Upper lobe of left lung (tissue), 6 donors: Measurements from ENCODE around the gene ATXN7L2. TPM values are rescaled to one million over a fixed set of nuclear protein-coding genes. Genes with fewer than 3 reads are reported as not detected.

ENCODE experiments used
- ATAC-seq, 2 donors: fragments of 200-7000 bp; cut with Tn5 transposase; one replicate each; pipeline ENCODE4 v1.9.1; 2022; ENCODE audit warnings: mild to moderate bottlenecking in 2 of 2, moderate library complexity in 2 of 2; ENCODE audit not compliant: low FRiP score in 2 of 2
- DNase-seq, 2 donors: peaks; one replicate each; pipeline ENCODE4 v3.0.0-alpha.2; 2019 to 2020
- H3K27ac ChIP-seq, 4 donors: fragments of 200-600 bp; sonication (generic); one replicate each; pipeline ENCODE4 v1.5.1; 2016 to 2019
- H3K27me3 ChIP-seq, 4 donors: fragments of 200-600 bp; sonication (generic); one replicate each; pipeline ENCODE4 v1.5.1; 2017 to 2019
- H3K36me3 ChIP-seq, 4 donors: fragments of 200-600 bp; sonication (generic); one replicate each; pipeline ENCODE4 v1.5.1; 2016 to 2019
- H3K4me1 ChIP-seq, 4 donors: fragments of 200-600 bp; sonication (generic); one replicate each; pipeline ENCODE4 v1.5.1; 2018 to 2019
- H3K4me3 ChIP-seq, 4 donors: fragments of 200-600 bp; sonication (generic); one replicate each; pipeline ENCODE4 v1.5.1; 2017 to 2019; ENCODE audit warnings: mild to moderate bottlenecking in 2 of 4, moderate library complexity in 1 of 4
- H3K9me3 ChIP-seq, 4 donors: fragments of 200-600 bp; sonication (generic); one replicate each; pipeline ENCODE4 v1.5.1; 2018 to 2019
- EP300 ChIP-seq, 4 donors: sonication (generic); formaldehyde crosslinking; IDR thresholded peaks; one replicate each; pipeline ENCODE4 v1.5.1; 2017; ENCODE audit warnings: antibody characterized with exemption in 4 of 4, control low read depth in 2 of 4
- POLR2A ChIP-seq, 4 donors: fragments of 450-650 bp; IDR thresholded peaks; one replicate each; pipeline ENCODE4 v1.5.1; 2016 to 2017; ENCODE audit warnings: antibody characterized with exemption in 4 of 4, mild to moderate bottlenecking in 2 of 4
- POLR2AphosphoS5 ChIP-seq, 2 donors: sonication (generic); formaldehyde crosslinking; IDR thresholded peaks; one replicate each; pipeline ENCODE4 v1.5.1; 2017; ENCODE audit warnings: antibody characterized with exemption in 2 of 2
- WGBS, 2 donors: methylation state at CpG; one replicate each; pipeline ENCODE4 v1.1.5; 2017 to 2018; 5-methylcytosine and 5-hydroxymethylcytosine counted together
- total RNA-seq, 6 donors: library from RNA; depleted of rRNA in 4 of 6; stranded (reverse); fragments of >200 nt in 4 of 6; gene quantifications; one replicate each; pipeline versions ENCODE4 v1.1.0 to v1.2.1, GENCODE V29; 2016 to 2021
- TF ChIP-seq, protein P1 (sequence below), 6 experiments: fragments of 450-650 bp in 4 of 6; fragments of 200-600 bp in 2 of 6; sonication (generic) in 2 of 6; IDR thresholded peaks; one replicate each; pipeline ENCODE4 v1.5.1; 2016 to 2019; ENCODE audit warnings: antibody characterized with exemption in 6 of 6
- donor health status: DM: no; HTN: no; CAD: no; lungs with moderate emphysema.
- donor health status: DM: no; HTN: yes; CAD: no; lungs with severe emphysema.

Gene ATXN7L2
- total RNA-seq, 6 donors from 2014 or later = 2.3 to 19.9 (median 5.3) TPM

DNA sequence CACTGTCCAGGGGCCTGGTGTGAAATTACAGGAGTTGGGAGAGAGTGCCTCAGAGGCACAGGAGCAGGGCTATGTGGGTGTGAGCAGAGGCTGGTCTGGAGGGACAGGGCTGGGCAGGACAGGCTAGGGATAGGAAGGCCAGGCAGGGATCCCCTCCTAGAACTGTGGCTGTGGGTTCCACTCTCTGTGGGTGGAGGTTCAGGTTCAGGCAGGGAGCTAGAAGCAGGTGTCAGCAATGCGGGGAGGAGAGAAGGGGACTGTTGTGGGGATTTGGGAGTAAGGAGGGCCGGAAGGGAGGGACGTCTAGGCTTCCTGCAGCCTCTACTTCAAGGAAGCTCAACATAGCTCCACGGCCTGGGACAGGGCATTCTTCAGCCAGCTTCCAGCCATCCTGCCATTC lies 47.7 kb downstream of the ATXN7L2 start:
- Histone ChIP-seq H3K9me3 (no peaks in the 10 kb centered on the region), H3K36me3 (no peaks in the 10 kb centered on the region), H3K4me1 (peaks cover 6 to 13% (median 8%) of the 10 kb centered on the region in 4 donors), H3K27me3 (no peaks in the 10 kb centered on the region), H3K4me3 (no peak overlapping the region), H3K27ac (no peak overlapping the region)
- TF ChIP-seq POLR2AphosphoS5 (IDR thresholded peaks at IDR 0.05) (no peak), POLR2A (IDR thresholded peaks at IDR 0.05) (no peak), EP300 (IDR thresholded peaks at IDR 0.05) (no peak)
- TF ChIP-seq, protein P1, sequence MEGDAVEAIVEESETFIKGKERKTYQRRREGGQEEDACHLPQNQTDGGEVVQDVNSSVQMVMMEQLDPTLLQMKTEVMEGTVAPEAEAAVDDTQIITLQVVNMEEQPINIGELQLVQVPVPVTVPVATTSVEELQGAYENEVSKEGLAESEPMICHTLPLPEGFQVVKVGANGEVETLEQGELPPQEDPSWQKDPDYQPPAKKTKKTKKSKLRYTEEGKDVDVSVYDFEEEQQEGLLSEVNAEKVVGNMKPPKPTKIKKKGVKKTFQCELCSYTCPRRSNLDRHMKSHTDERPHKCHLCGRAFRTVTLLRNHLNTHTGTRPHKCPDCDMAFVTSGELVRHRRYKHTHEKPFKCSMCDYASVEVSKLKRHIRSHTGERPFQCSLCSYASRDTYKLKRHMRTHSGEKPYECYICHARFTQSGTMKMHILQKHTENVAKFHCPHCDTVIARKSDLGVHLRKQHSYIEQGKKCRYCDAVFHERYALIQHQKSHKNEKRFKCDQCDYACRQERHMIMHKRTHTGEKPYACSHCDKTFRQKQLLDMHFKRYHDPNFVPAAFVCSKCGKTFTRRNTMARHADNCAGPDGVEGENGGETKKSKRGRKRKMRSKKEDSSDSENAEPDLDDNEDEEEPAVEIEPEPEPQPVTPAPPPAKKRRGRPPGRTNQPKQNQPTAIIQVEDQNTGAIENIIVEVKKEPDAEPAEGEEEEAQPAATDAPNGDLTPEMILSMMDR (IDR thresholded peaks at IDR 0.05) = no peak
- WGBS, 2 donors = 78 to 87% methylated on average over 4 of the region's 4 CpGs
- no peak for ATAC-seq
- DNase-seq = no peak

DNA sequence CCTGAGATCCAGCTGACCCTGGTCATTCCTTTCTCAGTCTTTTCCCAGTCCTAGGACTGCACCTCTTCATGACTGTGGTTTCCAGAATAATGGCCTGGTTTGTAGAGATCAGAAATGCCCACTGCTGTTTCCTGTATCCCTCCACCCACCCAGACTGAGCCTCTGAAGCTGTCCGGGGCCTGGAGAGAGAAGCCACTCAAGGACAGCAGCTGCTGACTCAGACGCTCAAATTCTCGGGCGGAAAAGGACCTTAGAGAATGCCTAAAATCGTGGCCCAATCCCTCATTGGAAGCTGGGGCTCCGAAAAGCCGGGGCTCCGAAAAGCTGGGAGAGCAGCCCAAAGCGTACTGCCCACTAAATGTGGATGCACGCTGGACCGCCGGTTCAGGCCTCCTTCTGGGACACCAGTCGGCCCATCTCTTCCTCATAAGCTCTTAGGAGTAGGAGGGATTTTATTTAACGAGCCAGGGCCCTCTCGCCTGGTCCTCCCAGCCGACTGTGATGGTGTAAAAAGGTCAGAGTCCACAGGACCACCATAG lies 48.2 kb downstream of the ATXN7L2 start:
- Histone ChIP-seq H3K9me3 (no peaks in the 10 kb centered on the region), H3K4me3 (peak overlapping the region in 1 of 4 donors; percentile 7), H3K4me1 (peaks cover 6 to 13% (median 8%) of the 10 kb centered on the region in 4 donors), H3K27ac (peak overlapping the region in 1 of 4 donors; percentile 35), H3K36me3 (no peaks in the 10 kb centered on the region), H3K27me3 (no peaks in the 10 kb centered on the region)
- DNase-seq (no peak), ATAC-seq (no peak)
- TF ChIP-seq, protein P1 (IDR thresholded peaks at IDR 0.05) = no peak
- TF ChIP-seq EP300 (IDR thresholded peaks at IDR 0.05) (no peak), POLR2A (IDR thresholded peaks at IDR 0.05) (no peak), POLR2AphosphoS5 (IDR thresholded peaks at IDR 0.05) (no peak)
- 58 to 64% methylated on average over 15 to 16 of the region's 16 CpGs for WGBS, 2 donors

DNA sequence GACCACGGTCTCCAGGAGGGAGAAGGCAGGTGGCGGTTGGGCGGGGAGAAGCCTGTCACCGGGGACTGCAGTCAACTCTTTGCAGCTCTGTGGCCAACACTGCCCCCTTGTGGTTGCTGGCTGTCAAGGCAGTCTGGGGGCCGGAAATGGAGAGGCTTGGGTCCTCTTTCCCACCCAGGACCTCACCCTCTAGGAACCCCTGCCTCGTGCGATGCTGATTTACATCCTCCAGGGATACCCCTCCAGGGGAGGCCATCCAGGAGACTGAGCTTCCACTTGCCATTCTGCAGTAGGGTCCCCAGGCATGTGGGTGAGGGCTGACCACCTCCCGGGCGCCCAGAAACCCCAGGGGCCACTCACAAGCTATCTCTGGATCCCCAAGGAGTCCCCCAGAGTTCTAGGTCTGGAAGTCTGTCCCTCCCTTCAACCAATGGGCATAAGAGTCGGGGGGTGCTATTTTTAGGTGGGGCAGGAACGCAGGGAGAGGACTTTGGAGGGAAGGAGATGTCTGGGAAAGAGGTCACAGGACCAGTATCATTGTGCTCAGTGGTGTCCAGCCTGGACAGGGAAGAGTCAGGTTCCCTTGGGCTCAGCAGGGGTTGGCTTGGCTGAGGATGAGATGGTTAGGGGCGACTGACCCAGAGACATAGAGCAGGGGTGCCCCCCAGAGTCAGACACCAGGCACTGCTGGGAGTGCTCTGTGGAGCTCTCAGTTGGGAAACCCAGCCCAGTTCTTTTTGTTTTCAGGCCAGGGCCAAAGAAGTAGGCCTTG lies 48.8 kb downstream of the ATXN7L2 start:
- H3K27ac ChIP-seq = peak overlapping the region in 3 of 4 donors; percentile 2 to 37 (median 35)
- 20 to 28% methylated on average over 3 to 12 of the region's 12 CpGs for WGBS, 2 donors
- no peak for TF ChIP-seq EP300 (IDR thresholded peaks at IDR 0.05)
- TF ChIP-seq, protein P1 (IDR thresholded peaks at IDR 0.05) = peak; percentile 95 to 98 (median 98)

DNA sequence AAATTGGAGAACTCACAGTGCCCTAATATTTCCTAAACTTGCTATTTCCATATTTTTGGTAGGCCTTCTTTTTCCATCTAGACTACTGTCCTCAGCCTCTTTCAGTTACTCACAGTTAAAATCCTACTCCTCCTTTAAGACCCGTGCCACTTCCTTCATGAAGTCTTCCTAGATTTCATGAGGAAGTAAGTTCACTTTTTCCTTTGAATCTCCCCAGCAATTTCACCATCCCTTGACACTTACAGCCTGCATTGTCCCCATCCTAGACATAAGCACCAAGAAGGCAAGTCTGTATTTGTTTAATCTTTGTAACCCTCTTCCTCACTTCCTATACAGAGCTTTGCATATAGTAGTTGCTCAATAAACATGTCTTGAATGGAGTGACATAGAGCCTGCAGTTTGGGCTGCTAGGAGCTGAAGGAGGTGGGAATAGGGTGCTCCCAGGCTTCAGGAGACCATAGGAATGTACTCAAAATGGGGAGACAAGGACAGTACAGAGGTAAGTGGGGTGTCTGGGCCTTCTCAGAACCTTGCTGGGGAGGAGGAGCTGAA lies 50.7 kb downstream of the ATXN7L2 start:
- Histone ChIP-seq H3K9me3 (no peaks in the 10 kb centered on the region), H3K4me3 (no peak overlapping the region), H3K27ac (no peak overlapping the region), H3K27me3 (no peaks in the 10 kb centered on the region), H3K36me3 (no peaks in the 10 kb centered on the region), H3K4me1 (peaks cover 6 to 13% (median 8%) of the 10 kb centered on the region in 4 donors)
- ATAC-seq (no peak), DNase-seq (no peak)
- WGBS, 2 donors = 73% methylated on average over 1 of the region's 1 CpG
- TF ChIP-seq POLR2A (IDR thresholded peaks at IDR 0.05) (no peak), POLR2AphosphoS5 (IDR thresholded peaks at IDR 0.05) (no peak), EP300 (IDR thresholded peaks at IDR 0.05) (no peak)
- TF ChIP-seq, protein P1 (IDR thresholded peaks at IDR 0.05) = no peak

More for the DNA sequence above, 48.8 kb downstream of the ATXN7L2 start:
- Histone ChIP-seq H3K36me3 (no peaks in the 10 kb centered on the region), H3K27me3 (no peaks in the 10 kb centered on the region), H3K4me3 (peak overlapping the region in 3 of 4 donors; percentile 2 to 22 (median 7)), H3K4me1 (peaks cover 6 to 13% (median 8%) of the 10 kb centered on the region in 4 donors), H3K9me3 (no peaks in the 10 kb centered on the region)
- DNase-seq = peak in 1 of 2 donors; percentile 88
- ATAC-seq = peak; percentile 90 to 95
